SIG-M5 treated with dmso at 0.1 percent for 504 hours (cell line): ENCODE data around the gene POLR2J2.
A peak's percentile ranks its signal among the peaks of the same experiment; 100 is the strongest.
"Not testable (repeated sequence)": the region's sequence is repeated elsewhere in the genome, so short reads cannot be mapped to it uniquely, and the experiment has no call there.

Experiments
- DNase-seq: peaks from one replicate; lab custom pipeline; 2025; ENCODE audit not compliant: unreplicated experiment; lab: John Stamatoyannopoulos, UW

The POLR2J2 gene

DNA sequence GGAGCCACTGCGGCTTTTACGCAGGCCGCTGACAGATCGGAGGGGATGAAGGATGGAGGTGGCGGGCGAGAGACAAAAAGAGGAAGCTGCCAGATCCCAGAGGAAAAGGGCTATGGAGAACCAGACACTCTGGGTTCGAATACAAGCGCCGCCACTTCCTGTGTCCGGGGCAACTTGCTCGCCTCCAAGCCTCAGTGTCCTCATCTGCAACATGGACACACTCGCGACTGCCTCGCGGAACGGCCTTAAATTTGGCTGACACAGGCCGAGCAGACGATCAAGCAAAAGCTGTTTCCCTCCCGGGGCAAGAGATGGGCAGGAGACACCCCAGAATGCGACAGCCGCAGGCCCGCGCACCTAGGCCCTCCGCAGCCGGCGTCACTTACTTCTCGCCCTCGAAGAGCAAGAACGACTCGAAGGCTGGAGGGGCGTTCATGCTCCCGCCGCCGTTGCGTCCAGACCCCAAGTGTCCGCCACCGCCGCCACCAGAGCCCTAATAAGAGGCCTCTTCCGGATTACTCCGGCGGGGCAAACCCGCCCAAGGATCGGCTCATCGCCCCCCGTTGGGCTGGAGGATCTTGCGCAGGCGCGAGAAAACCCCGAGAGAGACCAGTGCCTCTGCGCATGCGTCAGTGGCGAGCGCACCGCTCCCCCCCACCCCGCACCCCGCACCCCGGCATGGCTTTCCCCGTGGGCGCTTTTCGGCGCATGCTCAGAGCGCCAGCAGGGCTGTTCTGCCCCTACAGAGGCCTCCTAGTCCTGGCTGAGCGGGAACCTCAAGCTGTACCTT is at the start of gene POLR2J2:
TSS of gene POLR2J2 (minus strand) at position 498 of the 790 bp plus-strand sequence. CDS start at position 436, 62 bp downstream.
- not testable (repeated sequence) for DNase-seq

DNA sequence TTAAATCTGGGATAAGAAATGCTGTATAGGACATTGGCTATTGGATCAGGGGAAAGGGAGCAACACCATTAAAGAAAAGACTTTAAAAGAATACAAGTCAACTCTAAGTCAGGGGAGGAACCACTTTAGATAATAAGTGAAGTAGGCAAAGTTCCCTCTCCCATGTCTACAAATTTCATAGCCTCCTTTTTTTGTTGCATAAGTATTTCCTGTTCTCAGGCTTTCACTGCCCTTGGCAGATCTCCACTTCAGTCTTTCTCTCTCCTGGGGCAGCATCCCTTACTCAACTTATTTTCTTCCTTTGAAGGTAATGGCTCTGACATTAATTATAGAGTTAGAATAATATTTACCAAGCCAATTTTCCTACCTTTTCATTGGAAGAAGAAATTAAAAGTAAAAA is 47.0 kb upstream of the POLR2J2 start:
- peak; percentile 9 for DNase-seq

DNA sequence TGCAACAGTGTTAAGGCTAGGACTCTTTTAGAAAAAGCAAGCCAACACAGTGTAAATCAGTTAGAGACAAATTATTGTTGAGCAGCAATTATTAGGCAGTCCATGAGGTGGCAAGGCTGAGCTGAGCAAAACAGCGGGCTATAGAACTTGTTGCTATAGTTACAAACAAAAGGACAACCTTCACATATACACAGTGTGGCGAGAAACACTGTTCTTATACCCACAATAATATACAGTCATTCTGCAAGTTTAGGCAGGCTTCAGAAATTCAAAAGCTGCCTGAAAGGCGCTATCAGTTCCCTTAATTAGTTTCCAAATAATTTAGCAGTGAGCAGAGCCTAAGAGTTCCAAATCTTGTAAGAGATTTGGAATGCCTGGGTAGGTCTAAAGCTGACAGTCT is 44.3 kb upstream of the POLR2J2 start:
- not testable (repeated sequence) for DNase-seq

DNA sequence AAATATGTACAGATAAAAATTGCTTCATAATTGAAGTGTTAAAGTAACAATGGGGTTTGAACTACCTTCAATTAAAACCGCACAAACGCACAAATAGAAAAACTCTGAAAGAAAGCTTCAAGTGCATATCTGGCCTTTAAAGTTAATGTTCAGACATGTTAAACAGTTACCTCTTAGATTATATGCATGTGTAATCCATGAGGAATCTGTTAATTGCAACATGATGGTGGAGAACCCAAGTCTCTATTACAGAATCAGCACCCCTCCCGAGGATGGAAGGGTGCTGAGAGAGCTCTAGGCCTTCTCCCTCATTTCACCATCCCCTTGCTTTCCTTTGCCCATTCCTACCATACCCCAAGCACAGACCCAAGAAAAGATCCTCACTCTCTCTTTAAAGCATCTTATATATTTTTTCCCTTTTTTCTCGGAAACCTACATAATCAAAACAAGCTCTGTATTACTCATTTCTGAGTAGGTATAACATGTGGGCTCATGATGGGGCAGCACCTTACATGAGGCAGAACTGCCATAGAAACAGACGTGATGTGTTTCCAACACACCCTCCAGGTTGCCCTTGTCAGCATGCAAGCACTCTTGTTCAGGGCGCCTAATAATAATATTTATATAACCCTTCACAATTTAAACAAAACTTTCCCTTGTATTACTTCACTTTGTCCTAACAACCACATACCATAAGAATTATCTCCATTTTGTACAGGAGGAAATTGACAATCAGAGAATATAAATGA is 43.5 kb upstream of the POLR2J2 start:
- not testable (repeated sequence) for DNase-seq

DNA sequence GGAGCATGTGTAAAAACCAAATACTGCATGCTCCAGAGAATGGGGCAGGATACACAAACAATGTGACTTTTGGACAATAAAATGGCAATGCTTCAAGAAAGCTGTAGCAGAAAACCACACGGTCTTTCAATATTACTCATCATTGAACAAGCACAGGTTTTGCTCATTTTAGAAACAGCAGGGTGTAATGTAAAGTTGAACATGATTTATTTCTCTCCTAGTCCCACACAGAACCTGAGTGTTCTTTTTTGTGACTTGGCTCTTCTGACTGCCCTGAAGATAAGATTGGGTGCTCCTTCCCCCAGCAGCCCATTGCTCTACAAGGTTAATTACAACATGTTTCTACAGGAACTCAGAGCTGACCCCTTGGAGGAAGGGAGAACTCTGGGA is 42.2 kb upstream of the POLR2J2 start:
- not testable (repeated sequence) for DNase-seq

DNA sequence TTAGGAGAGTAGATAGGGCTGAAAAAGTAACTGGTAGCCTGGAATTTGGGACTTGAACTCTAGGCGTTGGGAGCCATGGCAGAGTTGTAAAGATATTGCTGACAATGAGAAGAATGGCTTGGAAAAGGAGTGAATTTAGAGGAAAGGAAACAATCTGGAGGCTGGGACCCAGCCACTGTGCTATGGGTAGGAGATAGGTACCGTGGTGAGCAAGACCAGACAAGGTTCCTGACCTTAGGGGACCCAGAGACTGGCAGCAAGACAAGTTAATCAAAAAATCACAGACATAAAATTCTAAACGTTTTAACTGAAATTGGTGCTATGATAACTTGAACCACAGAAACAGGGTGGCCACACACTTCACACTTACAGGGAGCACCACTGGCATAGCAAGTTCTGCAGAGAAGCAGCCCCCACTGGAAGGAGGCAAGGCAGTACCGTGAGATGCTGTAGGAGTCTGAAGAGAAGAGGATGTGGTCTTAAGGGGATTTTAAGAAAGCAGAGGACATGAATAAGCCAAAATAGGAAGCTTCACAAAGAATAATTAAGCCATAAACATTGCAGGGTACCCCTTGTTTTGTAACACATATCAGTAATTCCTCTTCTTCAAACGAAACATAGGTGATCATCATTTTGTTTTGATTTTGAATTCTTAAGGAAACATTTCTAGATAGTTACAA is 41.7 kb upstream of the POLR2J2 start:
- DNase-seq = peak; percentile 50

DNA sequence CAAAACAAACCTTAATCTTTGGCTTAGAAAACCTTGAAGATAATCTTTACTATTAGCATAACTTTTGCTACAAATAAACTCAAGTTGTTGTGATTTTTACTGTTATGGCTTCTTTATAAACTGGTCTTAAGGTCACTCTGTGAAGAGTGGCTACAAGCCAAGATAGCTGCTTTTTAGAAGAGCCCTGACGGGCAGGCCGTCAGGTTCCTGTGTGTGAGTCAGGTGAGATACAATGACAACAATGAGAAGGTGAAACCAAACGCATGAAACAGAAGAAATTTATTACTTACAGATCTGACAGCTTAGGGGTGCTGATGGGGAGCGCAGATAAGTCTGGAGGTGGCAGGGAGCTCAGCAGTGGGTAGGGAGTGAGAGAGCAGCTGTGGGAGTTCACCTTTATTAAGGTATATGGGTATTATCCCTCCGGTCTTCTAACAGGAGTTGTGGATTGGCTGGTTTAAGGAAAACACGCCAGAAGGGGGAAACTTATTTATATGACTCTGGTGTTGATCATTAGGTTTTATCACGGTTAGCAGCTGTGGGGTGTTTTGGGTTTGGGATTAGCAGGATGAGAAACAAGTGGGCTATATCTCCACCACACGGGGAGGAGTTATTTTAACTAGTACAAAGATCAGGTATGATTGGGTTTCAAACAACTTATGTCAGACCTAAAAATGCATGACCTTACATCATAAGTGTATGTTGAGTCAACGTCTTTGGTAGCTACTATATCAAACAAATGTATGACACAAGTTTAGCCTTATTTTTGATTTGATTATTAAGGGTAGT is 27.7 kb upstream of the POLR2J2 start:
- DNase-seq = not testable (repeated sequence)

- not testable (repeated sequence) for DNase-seq
These were observed 26.4 kb upstream of the POLR2J2 start for GRCh38 chr7:102697642-102698512.

DNA sequence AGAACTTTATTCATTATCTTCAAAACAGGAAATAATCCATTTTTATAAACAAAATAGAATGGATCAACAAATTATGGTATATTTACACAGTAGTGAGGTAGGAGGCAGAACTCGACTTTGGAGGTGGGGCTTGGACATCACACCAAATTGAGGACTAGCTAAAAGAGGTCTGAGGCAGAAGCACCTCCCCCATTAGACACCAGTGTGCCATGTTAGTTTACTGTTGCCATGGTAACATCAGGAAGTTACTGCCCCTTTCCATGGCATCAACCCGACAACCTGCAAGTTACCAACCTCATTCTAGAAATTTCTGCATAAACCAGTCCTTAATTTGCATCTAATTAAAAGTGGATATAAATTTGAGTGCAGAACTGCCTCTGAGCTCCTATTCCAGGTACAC is 24.5 kb upstream of the POLR2J2 start:
- not testable (repeated sequence) for DNase-seq

GRCh38 chr7:102695033-102695552 is 23.6 kb upstream of the POLR2J2 start:
- not testable (repeated sequence) for DNase-seq

GRCh38 chr7:102694008-102694407 is 22.5 kb upstream of the POLR2J2 start:
- DNase-seq = not testable (repeated sequence)

DNA sequence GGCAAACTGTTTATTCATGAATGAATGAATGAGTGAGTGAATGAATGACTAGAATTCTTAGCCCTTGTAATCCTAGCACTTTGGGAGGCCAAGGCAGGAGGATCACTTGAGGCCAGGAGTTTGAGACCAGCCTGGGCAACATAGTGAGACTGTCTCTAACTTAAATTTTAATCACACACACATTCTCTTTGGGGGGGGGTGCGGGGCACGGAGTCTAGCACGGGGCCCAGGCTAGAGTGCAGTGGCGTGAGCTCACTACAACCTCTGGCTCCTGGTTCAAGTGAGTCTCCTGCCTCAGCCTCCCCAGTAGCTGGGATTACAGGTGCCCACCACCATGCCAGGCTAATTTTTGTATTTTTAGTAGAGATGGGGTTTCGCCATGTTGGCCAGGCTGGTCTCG is 19.1 kb upstream of the POLR2J2 start:
- DNase-seq = not testable (repeated sequence)

DNA sequence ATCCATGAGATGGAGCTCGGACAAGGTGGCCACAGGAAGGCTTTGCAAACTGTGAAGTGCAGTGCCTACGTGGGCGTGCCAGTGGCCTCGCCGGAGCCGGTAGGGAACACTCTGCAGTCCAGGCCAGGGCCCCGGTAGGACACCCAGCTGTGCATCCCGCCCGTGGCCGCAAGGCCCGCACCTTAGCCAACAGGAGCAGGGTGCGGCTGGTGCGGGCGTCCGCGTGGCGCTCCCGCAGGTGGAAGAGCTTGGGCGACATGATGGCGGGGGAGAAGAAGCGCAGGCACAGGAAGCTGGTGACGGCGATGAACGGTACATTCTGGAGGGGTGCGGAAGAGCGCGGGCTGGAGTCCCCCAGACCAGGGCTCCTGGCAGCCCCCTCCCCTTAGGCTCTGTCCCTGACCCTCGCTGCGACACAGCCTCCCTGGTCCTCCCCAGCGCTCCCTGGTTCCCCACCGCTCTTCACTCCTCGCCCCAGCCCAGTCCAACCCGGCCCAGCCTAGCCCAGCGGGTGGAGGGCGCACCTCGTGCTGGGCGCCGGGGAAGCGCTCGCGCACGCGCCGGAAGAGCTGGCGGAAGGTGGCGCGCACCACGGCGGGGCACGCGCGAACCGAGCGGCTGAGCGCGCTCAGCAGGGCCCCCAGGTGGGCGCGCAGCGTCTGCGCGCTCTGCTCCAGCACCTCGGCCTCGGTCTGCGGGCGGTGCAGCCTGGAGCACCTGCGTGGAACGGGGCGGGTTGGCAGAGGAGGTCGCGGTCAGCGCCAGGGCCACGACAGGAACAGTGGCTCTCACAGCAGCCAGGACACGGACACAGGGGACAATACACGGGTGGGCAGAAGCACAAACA is 18.2 kb upstream of the POLR2J2 start:
- DNase-seq = not testable (repeated sequence)

DNA sequence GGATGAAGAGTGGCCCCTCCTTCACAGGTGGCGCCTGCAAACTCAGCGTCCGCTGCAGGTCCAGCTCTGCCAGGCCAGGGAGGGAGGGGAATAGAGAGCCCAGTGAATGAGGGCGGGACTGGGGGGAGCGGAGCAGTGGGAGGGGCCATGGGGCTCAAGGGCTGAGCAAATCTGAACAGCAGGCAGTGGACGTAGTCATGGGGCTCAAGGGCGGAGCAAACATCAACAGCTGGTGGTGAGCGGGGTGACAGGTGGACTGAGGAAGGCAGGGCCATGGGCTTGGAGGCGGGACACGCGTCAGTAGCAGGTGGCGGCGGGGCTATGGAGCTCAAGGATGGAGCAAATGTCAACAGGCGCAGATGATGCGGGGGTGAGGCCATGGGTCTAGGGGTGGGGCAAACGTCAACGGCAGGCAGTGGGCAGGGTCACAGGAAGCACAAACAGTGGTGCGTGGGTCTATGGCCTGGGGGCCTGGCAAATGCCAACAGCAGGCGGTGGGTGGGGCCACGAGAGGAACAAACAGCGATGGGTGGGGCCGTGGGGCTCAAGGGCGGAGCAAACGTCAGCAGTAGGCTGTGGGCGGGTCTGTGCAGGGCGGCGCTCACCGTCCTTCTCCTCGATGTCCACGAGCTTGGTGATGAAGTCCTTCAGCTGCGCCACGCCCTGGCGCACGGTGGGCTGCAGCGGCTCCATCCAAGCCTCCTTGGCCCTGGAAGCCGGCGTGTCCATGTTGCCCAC is 17.0 kb upstream of the POLR2J2 start:
- DNase-seq = not testable (repeated sequence)

- DNase-seq = not testable (repeated sequence)
These were observed 11.1 kb upstream of the POLR2J2 start for GRCh38 chr7:102682560-102682959.

- not testable (repeated sequence) for DNase-seq
These were observed 9.3 kb upstream of the POLR2J2 start for GRCh38 chr7:102680780-102681179.

DNA sequence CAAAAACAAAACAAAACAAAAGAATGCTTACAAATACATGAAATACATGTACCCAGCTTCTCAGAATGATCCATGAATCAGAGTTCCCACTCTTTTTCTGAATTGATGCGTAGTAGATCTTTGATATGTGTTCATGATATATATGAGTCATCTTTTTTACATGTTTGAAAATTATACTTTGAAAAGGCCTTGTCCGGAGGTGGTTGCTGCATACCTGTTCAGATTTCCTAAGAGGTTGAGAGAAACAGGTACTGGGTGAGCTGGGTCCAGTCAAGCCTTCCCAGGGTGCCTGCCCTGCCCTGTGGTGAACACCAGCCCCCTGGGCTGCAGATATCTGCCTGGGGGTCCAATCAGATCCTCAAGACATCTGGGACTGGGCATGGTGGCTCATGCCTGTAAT is 4.1 kb upstream of the POLR2J2 start:
- DNase-seq = not testable (repeated sequence)
